Kidney capillary endothelial cell (primary cell): Measurements from ENCODE around the gene EPN2.
"Not testable (repeated sequence)": the region's sequence is repeated elsewhere in the genome, so short reads cannot be mapped to it uniquely, and the experiment has no call there.

Experiments
- DNase-seq: peaks from one replicate; pipeline ENCODE4 v3.0.0-alpha.2; 2018; ENCODE audit warnings: low spot score

The EPN2 gene

GRCh38 chr17:19268611-19269010, 31.4 kb downstream of the EPN2 start:
- no peak for DNase-seq

DNA sequence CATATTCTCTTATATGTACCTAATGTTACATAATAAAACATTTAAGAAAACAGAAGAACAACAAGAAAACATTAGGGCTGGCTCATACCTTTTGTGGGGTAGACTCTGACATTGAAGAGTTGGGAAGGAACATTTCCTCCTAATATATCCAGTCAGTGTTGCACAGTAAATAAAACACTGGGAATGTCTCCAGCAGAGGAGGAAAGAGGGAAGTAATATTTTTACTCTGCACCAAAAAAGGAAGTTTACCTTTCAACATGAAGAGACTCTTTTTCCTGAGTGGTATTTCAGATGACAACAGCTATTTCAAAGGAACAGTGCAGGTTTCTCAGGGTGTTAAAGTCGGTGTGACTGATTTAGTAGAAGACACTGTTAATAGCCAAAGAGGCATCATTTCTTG, 31.9 kb downstream of the EPN2 start:
- DNase-seq: no peak

DNA sequence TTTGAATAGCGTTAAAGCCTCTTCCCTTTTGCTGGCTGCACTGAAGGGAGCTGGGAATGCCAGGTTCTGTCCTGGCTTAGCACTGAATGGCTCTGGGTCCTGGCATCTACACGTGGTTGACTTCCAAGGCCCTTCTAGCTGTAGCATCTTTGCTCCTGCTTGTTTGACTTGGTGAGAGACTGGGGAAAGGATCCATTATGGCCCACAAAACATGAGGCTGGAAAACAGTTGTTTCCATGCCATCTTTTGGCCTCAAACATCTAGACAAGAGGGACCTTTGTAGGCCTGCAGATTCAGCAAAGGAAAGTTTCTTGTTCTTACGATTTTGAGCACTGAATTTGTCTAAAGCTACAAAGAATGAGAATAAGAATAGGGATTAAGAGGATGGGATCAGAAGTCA, 32.5 kb downstream of the EPN2 start:
- no peak for DNase-seq

GRCh38 chr17:19270347-19270703, 33.2 kb downstream of the EPN2 start:
- no peak for DNase-seq

- no peak for DNase-seq
Observed at GRCh38 chr17:19270704-19271611, 33.8 kb downstream of the EPN2 start.

DNA sequence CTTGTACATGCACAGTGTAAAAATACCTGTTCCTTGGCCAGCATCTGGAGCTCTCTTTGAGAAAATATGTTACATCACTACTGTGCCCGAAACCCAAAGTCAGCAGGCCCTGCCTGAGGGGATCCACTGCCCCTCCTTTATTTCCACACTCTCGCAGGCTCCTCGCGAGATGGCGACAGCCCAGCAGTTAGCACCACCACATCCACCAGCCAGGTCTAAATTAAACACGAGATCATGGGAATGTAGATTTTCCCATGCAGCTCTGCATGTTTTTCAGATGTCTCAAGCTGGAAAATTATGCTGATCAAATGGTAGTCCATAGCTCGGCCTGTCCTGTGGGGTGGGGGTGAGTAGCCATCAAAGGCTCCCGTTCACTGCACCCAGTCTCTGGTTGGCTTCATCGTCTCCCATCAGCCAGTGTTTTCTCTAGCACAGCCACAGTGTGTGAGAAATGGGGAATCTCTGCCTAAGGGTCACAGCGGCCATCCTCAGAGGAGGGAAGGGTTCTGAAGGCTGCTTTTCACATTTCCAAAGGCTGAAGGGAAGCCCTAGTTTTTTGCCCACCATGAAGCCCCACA, 34.7 kb downstream of the EPN2 start:
- DNase-seq: no peak

- DNase-seq: no peak
Observed at GRCh38 chr17:19273731-19274130, 36.6 kb downstream of the EPN2 start.

GRCh38 chr17:19274893-19275292, 37.7 kb downstream of the EPN2 start:
- DNase-seq: no peak

DNA sequence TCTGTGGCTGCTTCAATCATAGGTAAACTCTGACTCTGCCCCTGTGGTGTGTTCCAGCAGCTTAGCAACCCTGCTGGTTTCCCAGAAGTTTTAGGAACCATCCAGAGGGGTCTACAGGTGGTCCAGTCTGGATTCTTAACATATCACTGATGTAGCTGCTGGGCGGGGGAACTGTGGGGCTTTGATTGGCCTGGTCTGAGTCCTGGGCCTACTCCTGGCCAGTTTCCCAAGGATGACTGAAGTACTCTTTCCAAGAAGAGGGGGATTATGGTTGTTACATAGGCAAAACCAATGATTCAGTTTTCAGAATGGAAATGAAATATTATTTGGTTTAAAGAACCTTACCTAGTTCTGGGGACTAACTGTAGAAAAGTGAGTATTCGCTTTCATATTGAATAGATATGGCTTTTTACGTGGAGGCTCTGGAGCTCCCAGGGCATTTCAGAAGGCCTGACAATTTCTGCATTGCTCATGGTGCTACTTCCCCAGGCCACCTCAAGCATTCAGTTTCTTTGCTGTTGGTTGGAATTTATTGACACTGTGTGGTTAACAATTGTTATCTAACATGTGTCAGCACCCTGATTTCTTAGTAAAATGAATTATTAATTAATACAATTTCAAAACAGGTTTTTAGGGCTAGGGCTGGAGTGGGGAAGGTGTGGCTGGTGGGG, 38.4 kb downstream of the EPN2 start:
- no peak for DNase-seq

GRCh38 chr17:19278284-19278683, 41.1 kb downstream of the EPN2 start:
- not testable (repeated sequence) for DNase-seq

GRCh38 chr17:19278729-19279128, 41.6 kb downstream of the EPN2 start:
- no peak for DNase-seq

- DNase-seq: no peak
Observed at GRCh38 chr17:19281161-19281560, 44.0 kb downstream of the EPN2 start.

GRCh38 chr17:19284005-19284959, 47.1 kb downstream of the EPN2 start:
- no peak for DNase-seq

DNA sequence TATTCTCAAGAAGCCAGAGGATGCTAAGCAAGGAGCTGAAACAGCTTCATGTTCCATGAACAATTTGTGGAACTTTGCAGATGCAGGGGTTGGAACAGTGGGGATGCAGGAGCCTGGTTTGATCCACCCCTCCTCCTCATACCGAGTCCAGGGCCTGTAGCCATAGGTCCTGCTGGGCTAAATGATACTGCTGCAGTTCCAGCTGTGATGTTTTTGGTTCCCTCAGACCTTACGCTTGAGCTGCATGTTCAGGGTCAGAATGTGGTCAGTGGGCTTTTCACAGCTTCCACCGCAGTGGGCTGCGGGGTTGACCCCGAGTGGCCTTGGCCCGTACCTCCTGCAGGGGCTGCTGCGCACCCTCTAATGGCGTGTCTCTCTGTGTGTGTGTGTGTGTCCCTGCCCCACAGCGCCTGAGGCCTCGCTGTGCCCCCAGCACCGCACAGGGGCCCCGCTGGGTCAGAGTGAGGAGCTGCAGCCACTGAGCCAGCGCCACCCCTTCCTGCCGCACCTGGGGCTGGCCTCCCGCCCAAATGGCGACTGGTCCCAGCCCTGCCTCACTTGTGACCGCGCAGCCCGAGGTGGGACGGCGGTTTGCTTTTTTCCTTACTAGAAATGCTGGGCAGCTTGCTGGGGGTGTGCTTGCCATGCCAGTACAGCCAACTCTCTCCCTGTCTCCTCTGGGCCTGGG, 48.2 kb downstream of the EPN2 start:
- DNase-seq: no peak

DNA sequence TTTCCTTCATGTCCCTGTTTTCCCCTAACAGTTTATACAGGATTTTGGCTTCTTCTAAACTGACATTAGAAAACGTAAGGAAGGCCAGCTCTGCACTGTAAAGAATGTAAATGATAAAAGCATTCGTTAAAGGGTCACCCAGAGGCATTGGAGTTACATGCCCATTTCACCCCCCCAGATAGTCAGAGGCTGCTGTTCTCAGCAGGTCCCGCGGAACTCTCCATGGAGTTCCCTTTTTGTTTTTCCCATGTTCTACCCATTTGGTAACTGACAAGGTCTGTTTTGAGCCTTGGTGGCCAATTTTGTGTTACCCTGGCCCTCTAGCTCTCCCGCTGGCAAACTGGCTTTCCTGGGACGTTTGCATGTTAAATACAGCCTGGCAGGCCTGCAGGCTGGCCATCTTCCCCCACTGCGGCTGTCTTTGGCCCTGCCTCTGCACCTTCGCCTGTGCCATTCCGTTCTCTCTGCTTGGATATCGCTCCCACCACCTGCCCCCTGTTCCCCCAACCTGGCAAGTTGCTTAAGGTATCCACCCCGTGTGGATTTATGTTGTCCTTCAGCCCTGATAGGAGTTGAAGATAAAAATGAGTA, 49.7 kb downstream of the EPN2 start:
- no peak for DNase-seq

DNA sequence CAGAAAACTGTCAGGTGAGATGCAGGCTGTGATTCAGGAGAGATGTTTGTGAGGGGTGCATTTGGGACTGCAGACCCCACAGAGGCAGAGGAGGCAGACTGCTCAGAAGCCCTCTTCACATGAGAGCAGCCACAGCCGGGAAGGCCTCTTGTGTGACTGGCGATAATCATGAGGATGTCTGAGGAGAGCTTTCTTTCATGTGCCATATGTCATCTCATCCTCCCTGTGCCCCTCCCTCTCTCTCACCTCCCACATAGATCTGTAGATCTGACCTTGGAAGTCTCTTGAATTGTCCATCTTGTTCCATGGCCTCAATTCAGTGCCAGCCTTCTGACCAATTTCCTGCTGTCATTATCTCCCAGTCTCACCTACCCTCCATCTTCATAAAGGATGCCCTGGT, 50.5 kb downstream of the EPN2 start:
- DNase-seq: no peak

- DNase-seq: no peak
Observed at GRCh38 chr17:19288453-19288852, 51.3 kb downstream of the EPN2 start.

GRCh38 chr17:19290066-19290705, 53.0 kb downstream of the EPN2 start:
- no peak for DNase-seq

DNA sequence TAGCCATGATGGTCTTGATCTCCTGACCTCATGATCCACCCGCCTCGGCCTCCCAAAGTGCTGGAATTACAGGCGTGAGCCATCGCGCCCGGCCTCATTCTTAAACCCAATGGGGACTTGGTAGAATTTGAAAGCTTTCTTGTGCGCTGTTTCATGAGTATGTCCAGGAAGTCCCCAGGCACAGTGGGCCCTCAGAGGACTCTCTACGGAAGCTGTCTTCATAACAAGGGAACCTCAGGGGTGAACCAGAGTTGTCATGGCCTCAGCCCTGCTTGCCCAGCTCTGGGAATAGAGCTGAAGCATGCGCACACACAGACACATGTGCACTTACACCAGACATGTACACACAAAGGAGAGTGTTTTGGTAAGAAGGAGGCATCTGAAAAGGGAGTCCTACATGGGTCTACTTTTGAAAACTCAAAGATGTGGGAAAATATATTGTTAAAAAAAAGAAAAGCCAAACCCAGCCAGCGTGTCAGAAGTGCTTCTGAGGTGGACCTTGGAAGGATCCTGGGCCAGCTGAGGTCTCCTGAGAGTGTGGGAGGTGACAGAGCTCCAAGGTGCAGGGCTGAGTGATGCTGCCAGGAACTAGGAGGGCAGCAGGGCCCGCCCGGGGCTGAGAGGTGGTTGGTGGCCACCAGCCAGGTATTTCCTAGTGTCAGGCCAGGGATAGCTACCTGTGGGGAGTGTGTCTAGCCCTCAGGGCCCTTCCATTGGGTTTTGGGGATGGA, 54.6 kb downstream of the EPN2 start:
- no peak for DNase-seq

DNA sequence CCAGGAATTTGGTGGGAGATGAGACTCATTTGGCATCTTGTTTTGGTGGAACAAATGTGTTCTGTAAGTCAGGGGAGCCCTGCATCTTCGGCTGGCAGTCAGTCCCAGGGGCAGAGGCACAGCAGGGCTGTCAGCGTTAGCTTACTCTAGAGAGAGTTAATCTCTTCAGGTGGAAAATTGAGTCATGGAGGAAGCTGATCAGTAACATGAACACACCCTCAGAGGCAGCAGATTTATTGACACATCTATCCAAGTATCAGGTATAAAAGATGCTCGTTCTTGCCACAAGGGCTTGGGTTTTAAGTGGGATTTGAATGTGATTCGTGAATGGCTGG, 55.2 kb downstream of the EPN2 start:
- DNase-seq: no peak
